ENCODE results near the gene OR51B5.
"Not testable (repeated sequence)": the region's sequence is repeated elsewhere in the genome, so short reads cannot be mapped to it uniquely, and the experiment has no call there.

Gene OR51B5

GRCh38 chr11:5324197-5324596 lies 19.1 kb downstream of the OR51B5 start, which contains the start of gene OR51B2:
Gene OR51B2 (minus strand): TSS chr11:5324297. CDS start chr11:5324297, 0 bp downstream.
- no peak for DNase-seq

- no peak for DNase-seq
Observed at GRCh38 chr11:5317292-5317691, 26.0 kb downstream of the OR51B5 start.

GRCh38 chr11:5313326-5314023 lies 29.8 kb downstream of the OR51B5 start:
- not testable (repeated sequence) for DNase-seq

GRCh38 chr11:5310423-5310822 lies 32.9 kb downstream of the OR51B5 start:
- no peak for DNase-seq

- no peak for DNase-seq
Observed at GRCh38 chr11:5307256-5308019, 35.9 kb downstream of the OR51B5 start.

GRCh38 chr11:5304046-5304445 lies 39.3 kb downstream of the OR51B5 start:
- DNase-seq: no peak

- DNase-seq: no peak
Observed at GRCh38 chr11:5303626-5304025, 39.7 kb downstream of the OR51B5 start.

GRCh38 chr11:5301846-5302245 lies 41.5 kb downstream of the OR51B5 start, which contains the start of gene OR51B4:
Gene OR51B4 (minus strand): TSS chr11:5301946. CDS start chr11:5301946, 0 bp downstream.
- no peak for DNase-seq

GRCh38 chr11:5300251-5300650 lies 43.1 kb downstream of the OR51B5 start:
- DNase-seq: no peak

GRCh38 chr11:5298451-5298850 lies 44.9 kb downstream of the OR51B5 start:
- DNase-seq: no peak

- DNase-seq: no peak
Observed at GRCh38 chr11:5297721-5298323, 45.5 kb downstream of the OR51B5 start.

- DNase-seq: not testable (repeated sequence)
Observed at GRCh38 chr11:5294342-5294995, 48.9 kb downstream of the OR51B5 start.

- no peak for DNase-seq
Observed at GRCh38 chr11:5293028-5293427, 50.3 kb downstream of the OR51B5 start.
